ENCODE measurements around the gene SCRT2.

Gene SCRT2

GRCh38 chr20:704726-705125 is 29.1 kb upstream of the SCRT2 start:
- H3K4me1 Mint-ChIP-seq = peaks cover 28% of the 10 kb centered on the region
- peaks cover 8% of the 10 kb centered on the region for H3K9me3 Mint-ChIP-seq
- TF ChIP-seq CTCF (IDR thresholded peaks at IDR 0.05; ENCODE audit: unreplicated experiment in 3 of 3) = no peak
- H3K36me3 Mint-ChIP-seq (ENCODE audit: low read depth) = no peaks in the 10 kb centered on the region
- peaks cover 54% of the 10 kb centered on the region for H3K27me3 Mint-ChIP-seq (ENCODE audit: low read depth)
- H3K4me3 Mint-ChIP-seq = no peak overlapping the region
- H3K27ac Mint-ChIP-seq = no peak overlapping the region

GRCh38 chr20:703426-703825 is 27.8 kb upstream of the SCRT2 start:
- no peaks in the 10 kb centered on the region for H3K9me3 Mint-ChIP-seq
- H3K27ac Mint-ChIP-seq = no peak overlapping the region
- H3K27me3 Mint-ChIP-seq (ENCODE audit: low read depth) = peaks cover 48% of the 10 kb centered on the region
- peaks cover 23% of the 10 kb centered on the region for H3K4me1 Mint-ChIP-seq
- H3K4me3 Mint-ChIP-seq = no peak overlapping the region
- TF ChIP-seq CTCF (IDR thresholded peaks at IDR 0.05; ENCODE audit: unreplicated experiment in 3 of 3) = no peak
- H3K36me3 Mint-ChIP-seq (ENCODE audit: low read depth) = no peaks in the 10 kb centered on the region

GRCh38 chr20:703006-703405 is 27.4 kb upstream of the SCRT2 start:
- no peak for TF ChIP-seq CTCF (IDR thresholded peaks at IDR 0.05; ENCODE audit: unreplicated experiment in 3 of 3)
- Mint-ChIP-seq H3K9me3 (no peaks in the 10 kb centered on the region), H3K27me3 (ENCODE audit: low read depth) (peaks cover 52% of the 10 kb centered on the region), H3K4me1 (peaks cover 23% of the 10 kb centered on the region), H3K4me3 (no peak overlapping the region), H3K27ac (no peak overlapping the region), H3K36me3 (ENCODE audit: low read depth) (no peaks in the 10 kb centered on the region)

- Mint-ChIP-seq H3K4me1 (peaks cover 12% of the 10 kb centered on the region), H3K27ac (no peak overlapping the region), H3K9me3 (no peaks in the 10 kb centered on the region), H3K27me3 (ENCODE audit: low read depth) (peaks cover 47% of the 10 kb centered on the region), H3K36me3 (ENCODE audit: low read depth) (no peaks in the 10 kb centered on the region), H3K4me3 (no peak overlapping the region)
- TF ChIP-seq CTCF (IDR thresholded peaks at IDR 0.05; ENCODE audit: unreplicated experiment in 3 of 3) = no peak
These were observed 26.0 kb upstream of the SCRT2 start for GRCh38 chr20:701401-702129.

- no peak for TF ChIP-seq CTCF (IDR thresholded peaks at IDR 0.05; ENCODE audit: unreplicated experiment in 3 of 3)
- no peaks in the 10 kb centered on the region for H3K9me3 Mint-ChIP-seq
- no peak overlapping the region for H3K27ac Mint-ChIP-seq
- H3K27me3 Mint-ChIP-seq (ENCODE audit: low read depth) = peaks cover 39% of the 10 kb centered on the region
- peaks cover 6% of the 10 kb centered on the region for H3K4me1 Mint-ChIP-seq
- no peak overlapping the region for H3K4me3 Mint-ChIP-seq
- no peaks in the 10 kb centered on the region for H3K36me3 Mint-ChIP-seq (ENCODE audit: low read depth)
These were observed 24.3 kb upstream of the SCRT2 start for GRCh38 chr20:699811-700338.

- Mint-ChIP-seq H3K4me1 (peaks cover 6% of the 10 kb centered on the region), H3K27ac (no peak overlapping the region), H3K9me3 (no peaks in the 10 kb centered on the region), H3K4me3 (no peak overlapping the region), H3K36me3 (ENCODE audit: low read depth) (no peaks in the 10 kb centered on the region), H3K27me3 (ENCODE audit: low read depth) (peaks cover 34% of the 10 kb centered on the region)
- no peak for TF ChIP-seq CTCF (IDR thresholded peaks at IDR 0.05; ENCODE audit: unreplicated experiment in 3 of 3)
These were observed 23.7 kb upstream of the SCRT2 start for GRCh38 chr20:699342-699741.
